ENCODE data around the gene CNGB1. TPM values are rescaled to one million over a fixed set of nuclear protein-coding genes. Genes with fewer than 3 reads are reported as not detected.

Gene CNGB1
- total and polyA plus RNA-seq, 2 of the 13 experiments (the other 11 are each of a cell fraction or from before 2014, with no cell fraction given): 0.02 to 0.15 TPM

- no peak for TF ChIP-seq ELK4 (CRISPR knock-in tag; IDR thresholded peaks at IDR 0.05; ENCODE audit: borderline replicate concordance)
- TF ChIP-seq HOXA9 (CRISPR knock-in tag; IDR thresholded peaks at IDR 0.05; ENCODE audit: borderline replicate concordance): no peak; the same call in 1 of the 2 replicates
- no peak for TF ChIP-seq ZNF672 (CRISPR knock-in tag; IDR thresholded peaks at IDR 0.05)
- TF ChIP-seq ZSCAN5A (CRISPR knock-in tag; IDR thresholded peaks at IDR 0.05; ENCODE audit: borderline replicate concordance): no peak; the same call in 1 of the 2 replicates
- no peak for TF ChIP-seq SYNCRIP (IDR thresholded peaks at IDR 0.05; ENCODE audit: insufficient read depth, low read depth, low read length)
- TF ChIP-seq ZBTB44 (CRISPR knock-in tag; IDR thresholded peaks at IDR 0.05): no peak
- TF ChIP-seq CAMTA2 (CRISPR knock-in tag; IDR thresholded peaks at IDR 0.05; ENCODE audit: borderline replicate concordance): no peak
- no peak; the same call in 1 of the 2 replicates for TF ChIP-seq MEIS2 (CRISPR knock-in tag; IDR thresholded peaks at IDR 0.05)
- TF ChIP-seq ZNF720 (CRISPR knock-in tag; IDR thresholded peaks at IDR 0.05): no peak
- TF ChIP-seq ZNF296 (CRISPR knock-in tag; conservative IDR thresholded peaks at IDR 0.05): no peak
- 0 out of 2 replicates have a peak, but pooled peaks have one; percentile 65 for TF ChIP-seq ZNF337 (CRISPR knock-in tag; IDR thresholded peaks at IDR 0.05; ENCODE audit: borderline replicate concordance, low read depth)
- TF ChIP-seq ZBTB7B (CRISPR knock-in tag; IDR thresholded peaks at IDR 0.05): peak; percentile 46; the same call in 1 of the 2 replicates
- no peak for TF ChIP-seq ZNF496 (CRISPR knock-in tag; IDR thresholded peaks at IDR 0.05; ENCODE audit: insufficient replicate concordance)
- no peak for TF ChIP-seq KIAA2018 (CRISPR knock-in tag; IDR thresholded peaks at IDR 0.05; ENCODE audit: borderline replicate concordance)
- no peak for TF ChIP-seq TFDP1 (CRISPR knock-in tag; IDR thresholded peaks at IDR 0.05; ENCODE audit: borderline replicate concordance)
- TF ChIP-seq ONECUT2 (CRISPR knock-in tag; IDR thresholded peaks at IDR 0.05): no peak
These were observed 130.1 kb downstream of the CNGB1 start (continued) for GRCh38 chr16:57840833-57841232.

All from HepG2 (cell line).